Epithelial cell of proximal tubule (primary cell): ENCODE data around the gene KCTD17. TPM values are rescaled to one million over a fixed set of nuclear protein-coding genes. Genes with fewer than 3 reads are reported as not detected.

Experiments
- DNase-seq: peaks from one replicate; pipeline ENCODE4 v3.0.0-alpha.2; 2011; ENCODE audit warnings: low read depth
- H3K4me3 ChIP-seq: 2 replicates; pipeline ENCODE4 v1.5.1; 2011; ENCODE audit warnings: low read depth, mild to moderate bottlenecking, low read length
- CTCF ChIP-seq: conservative IDR thresholded peaks from 2 replicates; pipeline ENCODE4 v1.5.1; 2012; ENCODE audit warnings: low read depth, mild to moderate bottlenecking, low read length
- total RNA-seq: library from RNA; depleted of rRNA; stranded (reverse); fragments of >200 nt; gene quantifications from 2 replicates; pipeline ENCODE4 v1.2.3, GENCODE V29; 2015

Gene KCTD17
- total RNA-seq, 1 donor from 2014 or later, result 35.9 TPM

- no peak for TF ChIP-seq CTCF
- H3K4me3 ChIP-seq, result peak overlapping the region; percentile 70
- no peak for DNase-seq
Observed at GRCh38 chr22:37052386-37053309, 1.1 kb downstream of the KCTD17 start.

- no peak for TF ChIP-seq CTCF
- no peak overlapping the region for H3K4me3 ChIP-seq
- DNase-seq, result no peak
Observed at GRCh38 chr22:37053310-37054055, 1.9 kb downstream of the KCTD17 start.

GRCh38 chr22:37054056-37054395 lies 2.5 kb downstream of the KCTD17 start:
- no peak for TF ChIP-seq CTCF
- DNase-seq, result no peak

GRCh38 chr22:37054600-37055365 lies 3.2 kb downstream of the KCTD17 start:
- no peak overlapping the region for H3K4me3 ChIP-seq
- TF ChIP-seq CTCF, result no peak
- no peak for DNase-seq

More at GRCh38 chr22:37054056-37054395, 2.5 kb downstream of the KCTD17 start:
- H3K4me3 ChIP-seq, result no peak overlapping the region

- no peak for DNase-seq
- H3K4me3 ChIP-seq, result no peak overlapping the region
- no peak for TF ChIP-seq CTCF
Observed at GRCh38 chr22:37056246-37056645, 4.7 kb downstream of the KCTD17 start.

GRCh38 chr22:37057226-37057625 lies 5.7 kb downstream of the KCTD17 start:
- H3K4me3 ChIP-seq, result no peak overlapping the region
- TF ChIP-seq CTCF, result no peak

More at GRCh38 chr22:37057226-37057625, 5.7 kb downstream of the KCTD17 start:
- no peak for DNase-seq
